DND-41 (cell line): ENCODE results near the gene HOXD8.

Source experiments
- ATAC-seq: fragments of 200-7000 bp; cut with Tn5 transposase; 3 replicates; pipeline ENCODE4 v1.9.1; 2021; ENCODE audit warnings: low read depth; ENCODE audit not compliant: insufficient read depth
- DNase-seq: peaks from one replicate; pipeline ENCODE4 v3.0.0-alpha.2; 2020
- H2AFZ ChIP-seq: 2 replicates; pipeline ENCODE4 v1.6.0; 2012; ENCODE audit warnings: low read depth, low read length
- H3K27ac ChIP-seq: 2 replicates; pipeline ENCODE4 v1.5.1; 2012; ENCODE audit warnings: low read length, inconsistent platforms
- H3K27me3 ChIP-seq: fragments of 200-600 bp; sonication (generic); 2 replicates; pipeline ENCODE4 v1.6.0; 2012; ENCODE audit warnings: low read length, mild to moderate bottlenecking, inconsistent platforms; ENCODE audit not compliant: insufficient read depth, poor library complexity
- H3K36me3 ChIP-seq: 2 replicates; pipeline ENCODE4 v1.5.1; 2012; ENCODE audit warnings: low read length, inconsistent platforms; ENCODE audit not compliant: insufficient read depth
- H3K4me1 ChIP-seq: 2 replicates; pipeline ENCODE4 v1.5.1; 2012; ENCODE audit warnings: mild to moderate bottlenecking, low read length; ENCODE audit not compliant: insufficient read depth
- H3K4me2 ChIP-seq: 2 replicates; pipeline ENCODE4 v1.6.0; 2012; ENCODE audit warnings: mild to moderate bottlenecking, moderate library complexity, low read length, inconsistent platforms; ENCODE audit not compliant: insufficient read depth
- H3K4me3 ChIP-seq, 2 experiments: fragments of 200-600 bp in 1 of 2; shearing (Covaris generic) in 1 of 2; 2 replicates each; pipeline ENCODE4 v1.5.1; 2012 to 2016; ENCODE audit warnings: inconsistent platforms in 2 of 2, low read length in 2 of 2, mild to moderate bottlenecking in 2 of 2, low read depth in 1 of 2, moderate library complexity in 1 of 2
- H3K79me2 ChIP-seq: 2 replicates; pipeline ENCODE4 v1.6.0; 2012; ENCODE audit warnings: low read length, inconsistent platforms; ENCODE audit not compliant: insufficient read depth
- H3K9ac ChIP-seq: 2 replicates; pipeline ENCODE4 v1.6.0; 2012; ENCODE audit warnings: low read depth, mild to moderate bottlenecking, inconsistent platforms, low read length, moderate library complexity
- H3K9me3 ChIP-seq: 2 replicates; pipeline ENCODE4 v1.5.1; 2012; ENCODE audit warnings: low read length, moderate library complexity, mild to moderate bottlenecking, inconsistent platforms; ENCODE audit not compliant: insufficient read depth, severe bottlenecking
- H4K20me1 ChIP-seq: 2 replicates; pipeline ENCODE4 v1.6.0; 2012; ENCODE audit warnings: low read length; ENCODE audit not compliant: insufficient read depth
- EZH2 ChIP-seq: IDR thresholded peaks from 3 replicates; pipeline ENCODE4 v1.6.1; 2012; ENCODE audit warnings: borderline replicate concordance, low read depth, mild to moderate bottlenecking, moderate library complexity, low read length, inconsistent platforms; ENCODE audit not compliant: severe bottlenecking
- TF ChIP-seq, protein P1 (sequence below): IDR thresholded peaks from 2 replicates; pipeline ENCODE4 v1.5.1; 2012; ENCODE audit warnings: borderline replicate concordance, low read length, moderate library complexity, mild to moderate bottlenecking; ENCODE audit not compliant: poor library complexity, severe bottlenecking; ENCODE audit errors: extremely low read depth

Gene HOXD8

DNA sequence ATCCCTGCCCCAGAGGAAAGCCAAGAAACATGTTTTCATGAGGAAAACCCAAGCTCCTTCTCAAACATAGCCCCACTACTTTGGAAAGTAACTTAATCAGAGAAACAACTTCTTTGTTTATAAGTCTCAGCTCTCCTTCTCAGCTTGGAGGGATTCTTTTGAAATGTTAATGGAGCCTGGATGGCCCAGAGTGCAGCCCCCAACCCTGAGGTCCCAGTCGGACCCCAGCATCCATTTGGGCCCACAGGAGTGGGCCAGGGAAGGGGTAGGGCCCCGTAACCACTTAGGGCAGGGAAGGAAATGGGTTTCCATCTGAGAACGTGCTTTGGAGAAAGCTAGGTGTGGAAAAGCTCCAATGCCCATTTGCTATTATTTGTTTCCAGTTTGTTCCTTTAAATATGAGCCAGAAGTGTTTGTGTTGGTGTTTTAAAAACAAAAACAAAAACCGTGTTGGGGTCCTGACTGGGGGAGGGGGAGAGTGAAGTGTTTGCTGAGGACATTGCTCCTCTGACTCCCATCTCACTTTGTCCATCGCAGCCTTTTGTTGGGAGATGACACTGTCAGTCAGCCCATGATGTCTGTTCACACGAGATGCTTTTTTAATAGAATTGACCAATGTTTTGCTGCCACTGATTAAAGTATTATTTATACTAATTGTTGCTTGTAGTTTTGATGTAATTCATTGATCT lies 26.0 kb downstream of the HOXD8 start:
- ATAC-seq: no peak
- Histone ChIP-seq H3K9me3 (no peaks in the 10 kb centered on the region), H3K36me3 (no peaks in the 10 kb centered on the region), H3K79me2 (no peaks in the 10 kb centered on the region), H3K27me3 (peaks cover 4% of the 10 kb centered on the region), H2AFZ (no peak overlapping the region), H3K27ac (no peak overlapping the region), H3K4me3 (no peak overlapping the region), H3K9ac (no peak overlapping the region), H3K4me2 (no peak overlapping the region), H4K20me1 (no peaks in the 10 kb centered on the region), H3K4me1 (no peaks in the 10 kb centered on the region)
- no peak for DNase-seq
- TF ChIP-seq, protein P1, sequence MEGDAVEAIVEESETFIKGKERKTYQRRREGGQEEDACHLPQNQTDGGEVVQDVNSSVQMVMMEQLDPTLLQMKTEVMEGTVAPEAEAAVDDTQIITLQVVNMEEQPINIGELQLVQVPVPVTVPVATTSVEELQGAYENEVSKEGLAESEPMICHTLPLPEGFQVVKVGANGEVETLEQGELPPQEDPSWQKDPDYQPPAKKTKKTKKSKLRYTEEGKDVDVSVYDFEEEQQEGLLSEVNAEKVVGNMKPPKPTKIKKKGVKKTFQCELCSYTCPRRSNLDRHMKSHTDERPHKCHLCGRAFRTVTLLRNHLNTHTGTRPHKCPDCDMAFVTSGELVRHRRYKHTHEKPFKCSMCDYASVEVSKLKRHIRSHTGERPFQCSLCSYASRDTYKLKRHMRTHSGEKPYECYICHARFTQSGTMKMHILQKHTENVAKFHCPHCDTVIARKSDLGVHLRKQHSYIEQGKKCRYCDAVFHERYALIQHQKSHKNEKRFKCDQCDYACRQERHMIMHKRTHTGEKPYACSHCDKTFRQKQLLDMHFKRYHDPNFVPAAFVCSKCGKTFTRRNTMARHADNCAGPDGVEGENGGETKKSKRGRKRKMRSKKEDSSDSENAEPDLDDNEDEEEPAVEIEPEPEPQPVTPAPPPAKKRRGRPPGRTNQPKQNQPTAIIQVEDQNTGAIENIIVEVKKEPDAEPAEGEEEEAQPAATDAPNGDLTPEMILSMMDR: no peak
- no peak for TF ChIP-seq EZH2

DNA sequence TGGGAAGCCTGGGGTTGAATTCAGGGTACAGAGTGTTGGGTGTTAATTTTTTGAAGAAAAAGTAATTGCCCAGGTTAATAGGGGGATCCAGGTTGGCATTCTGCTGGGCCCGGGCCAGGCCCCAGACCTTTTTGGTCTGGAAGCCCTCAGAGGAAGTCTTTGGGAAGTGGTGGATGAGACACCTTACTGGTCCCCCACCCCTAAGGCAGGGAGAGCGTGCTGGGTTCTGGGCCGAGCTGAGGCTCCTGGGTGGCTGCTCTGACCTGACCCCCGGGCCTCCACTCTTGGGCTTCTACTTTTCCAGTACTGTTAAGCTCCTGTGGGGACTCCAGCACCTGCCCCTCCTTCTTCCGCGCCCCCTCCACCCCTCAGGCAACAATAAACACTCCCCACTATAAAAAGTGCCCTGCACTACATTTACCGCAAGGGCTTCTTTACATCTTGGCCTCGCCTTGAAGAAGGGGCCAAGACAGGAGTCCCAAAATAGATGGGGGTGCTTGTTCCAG lies 26.8 kb downstream of the HOXD8 start:
- no peaks in the 10 kb centered on the region for H4K20me1 ChIP-seq
- no peaks in the 10 kb centered on the region for H3K4me1 ChIP-seq
- H3K9ac ChIP-seq: no peak overlapping the region
- H3K4me2 ChIP-seq: no peak overlapping the region
- ATAC-seq: no peak
- TF ChIP-seq, protein P1: no peak
- no peak for TF ChIP-seq EZH2
- peaks cover 4% of the 10 kb centered on the region for H3K27me3 ChIP-seq
- no peak overlapping the region for H3K4me3 ChIP-seq
- DNase-seq: no peak
- no peaks in the 10 kb centered on the region for H3K79me2 ChIP-seq
- H3K36me3 ChIP-seq: no peaks in the 10 kb centered on the region
- H3K9me3 ChIP-seq: no peaks in the 10 kb centered on the region
- H3K27ac ChIP-seq: no peak overlapping the region
- no peak overlapping the region for H2AFZ ChIP-seq

DNA sequence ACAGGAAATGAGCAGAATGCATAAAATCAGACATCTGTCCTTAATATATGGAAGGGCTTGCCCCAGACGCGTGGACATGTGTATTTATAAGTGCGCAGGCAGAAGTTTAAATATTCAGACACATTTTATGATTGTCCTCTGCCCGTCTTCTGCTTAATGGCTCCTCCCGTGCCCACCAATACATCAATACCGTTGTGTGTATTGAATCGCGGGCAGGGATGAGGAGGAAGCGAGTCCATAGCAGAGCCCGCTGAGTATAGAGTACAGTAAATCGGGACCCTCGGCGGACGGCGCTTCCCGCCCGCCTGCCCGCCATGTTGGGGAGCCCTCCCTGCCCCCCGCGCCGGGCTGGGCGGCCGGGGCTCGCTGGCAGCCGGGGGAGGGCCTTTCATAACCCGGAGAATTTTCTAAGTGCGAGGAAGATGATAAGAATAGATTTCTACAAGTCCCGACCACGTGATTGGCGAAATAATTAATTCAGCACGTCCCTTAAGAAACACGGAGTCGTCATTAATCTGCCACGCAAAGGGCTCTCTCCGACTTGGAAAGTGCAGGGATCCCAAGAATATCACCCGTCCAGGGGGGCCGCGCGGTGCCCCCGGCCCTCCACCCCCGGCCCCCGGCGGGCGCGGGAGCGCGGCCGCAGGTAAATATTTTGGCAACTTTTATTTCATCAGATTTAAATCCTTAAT lies 27.4 kb downstream of the HOXD8 start, which contains the start of gene HOXD3:
HOXD3 (plus strand) TSS at position 501 of the 692 bp plus-strand sequence. CDS start 11,808 bp downstream, outside the sequence.
- Histone ChIP-seq H3K79me2 (no peaks in the 10 kb centered on the region), H3K27me3 (peaks cover 4% of the 10 kb centered on the region), H4K20me1 (no peaks in the 10 kb centered on the region), H3K4me3 (no peak within 1 kb of the TSS), H3K36me3 (no peaks in the 10 kb centered on the region), H3K9me3 (no peaks in the 10 kb centered on the region), H3K27ac (no peak within 1 kb of the TSS), H3K4me2 (no peak within 1 kb of the TSS), H2AFZ (no peak within 1 kb of the TSS), H3K4me1 (no peaks in the 10 kb centered on the region), H3K9ac (no peak within 1 kb of the TSS)
- ATAC-seq (no peak), DNase-seq (no peak)
- no peak for TF ChIP-seq EZH2
- TF ChIP-seq, protein P1: no peak
